HepG2 (cell line): ENCODE results near the gene PLD3. TPM values are rescaled to one million over a fixed set of nuclear protein-coding genes. Genes with fewer than 3 reads are reported as not detected.

ENCODE experiments used
- CEBPZ ChIP-seq: IDR thresholded peaks from 2 replicates; pipeline ENCODE4 v1.6.1; 2012; ENCODE audit warnings: low read length, improper control_type of control experiment
- FOSL2 ChIP-seq: sonication (generic); formaldehyde crosslinking; IDR thresholded peaks from 2 replicates; pipeline ENCODE4 v1.4.0; 2020; ENCODE audit warnings: missing genetic modification reagents
- NFKBIZ ChIP-seq: IDR thresholded peaks from 2 replicates; pipeline ENCODE4 v1.6.1; 2018; ENCODE audit warnings: missing genetic modification reagents, missing compliant biosample characterization
- NR3C1 ChIP-seq: sonication (generic); formaldehyde crosslinking; IDR thresholded peaks from 2 replicates; pipeline ENCODE4 v1.4.0; 2020; ENCODE audit warnings: missing genetic modification reagents
- RAD21 ChIP-seq: fragments of 450-650 bp; formaldehyde crosslinking; IDR thresholded peaks from 2 replicates; pipeline ENCODE4 v1.5.0; 2020; ENCODE audit warnings: mild to moderate bottlenecking
- RELA ChIP-seq: sonication (generic); formaldehyde crosslinking; IDR thresholded peaks from 2 replicates; pipeline ENCODE4 v1.4.0; 2020; ENCODE audit warnings: missing genetic modification reagents
- ZBTB21 ChIP-seq: sonication (generic); formaldehyde crosslinking; IDR thresholded peaks from 2 replicates; pipeline ENCODE4 v1.4.0; 2020; ENCODE audit warnings: missing genetic modification reagents
- ZBTB3 ChIP-seq: sonication (generic); formaldehyde crosslinking; IDR thresholded peaks from 2 replicates; pipeline ENCODE4 v1.4.0; 2020; ENCODE audit warnings: low read depth, mild to moderate bottlenecking, moderate library complexity, missing genetic modification reagents, borderline replicate concordance
- ZBTB46 ChIP-seq: sonication (generic); formaldehyde crosslinking; IDR thresholded peaks from 2 replicates; pipeline ENCODE4 v1.4.0; 2020; ENCODE audit warnings: mild to moderate bottlenecking, missing genetic modification reagents, borderline replicate concordance
- ZIK1 ChIP-seq: sonication (generic); formaldehyde crosslinking; IDR thresholded peaks from 2 replicates; pipeline ENCODE4 v1.5.0; 2020; ENCODE audit warnings: mild to moderate bottlenecking, low read depth, missing genetic modification reagents, borderline replicate concordance
- ZNF343 ChIP-seq: sonication (generic); formaldehyde crosslinking; IDR thresholded peaks from 2 replicates; pipeline ENCODE4 v1.4.0; 2020; ENCODE audit warnings: mild to moderate bottlenecking, missing genetic modification reagents
- ZNF383 ChIP-seq: sonication (generic); formaldehyde crosslinking; IDR thresholded peaks from 2 replicates; pipeline ENCODE4 v1.4.0; 2020; ENCODE audit warnings: missing genetic modification reagents, mild to moderate bottlenecking, borderline replicate concordance
- ZNF451 ChIP-seq: sonication (generic); formaldehyde crosslinking; IDR thresholded peaks from 2 replicates; pipeline ENCODE4 v1.5.0; 2020; ENCODE audit warnings: mild to moderate bottlenecking, missing genetic modification reagents
- ZNF572 ChIP-seq: sonication (generic); formaldehyde crosslinking; IDR thresholded peaks from 2 replicates; pipeline ENCODE4 v1.5.1; 2020; ENCODE audit warnings: mild to moderate bottlenecking, missing genetic modification reagents
- ZNF691 ChIP-seq: sonication (generic); formaldehyde crosslinking; IDR thresholded peaks from 2 replicates; pipeline ENCODE4 v1.4.0; 2020; ENCODE audit warnings: missing genetic modification reagents, low read depth, mild to moderate bottlenecking, borderline replicate concordance
- ZNF772 ChIP-seq: sonication (generic); formaldehyde crosslinking; IDR thresholded peaks from 2 replicates; pipeline ENCODE4 v1.5.0; 2020; ENCODE audit warnings: mild to moderate bottlenecking, missing genetic modification reagents
- polyA plus RNA-seq, 8 experiments: library from polyadenylated mRNA; depleted of rRNA in 3 of 8; stranded (reverse) in 7 of 8; unstranded in 1 of 8; fragments of >200 nt; fragmentation: Illumina TruSeq in 4 of 8; extraction: Trizol in 4 of 8; gene quantifications; 2 replicates each; pipeline versions ENCODE4 v1.2.1 to v1.2.3, GENCODE V29; 2011 to 2016; ENCODE audit warnings: low read depth in 4 of 8, missing spikeins in 1 of 8, mixed read lengths in 1 of 8; ENCODE audit not compliant: insufficient read depth in 1 of 8
- total RNA-seq, 5 experiments: library from RNA; depleted of rRNA; stranded (reverse); fragments of >200 nt; fragmentation: Illumina TruSeq; extraction: Trizol; gene quantifications; 2 replicates each; pipeline ENCODE4 v1.2.3, GENCODE V29; 2016; ENCODE audit warnings: low read depth in 1 of 5
- TF ChIP-seq, protein P1 (sequence below): sonication (generic); formaldehyde crosslinking; IDR thresholded peaks from 2 replicates; pipeline ENCODE4 v1.5.0; 2020; ENCODE audit warnings: missing genetic modification reagents
- TF ChIP-seq, protein P2 (sequence below): sonication (generic); formaldehyde crosslinking; IDR thresholded peaks from 2 replicates; pipeline ENCODE4 v1.4.0; 2020; ENCODE audit warnings: missing genetic modification reagents
- TF ChIP-seq, protein P3 (sequence below): sonication (generic); formaldehyde crosslinking; IDR thresholded peaks from 2 replicates; pipeline ENCODE4 v1.5.0; 2020; ENCODE audit warnings: missing genetic modification reagents

Gene PLD3
- total and polyA plus RNA-seq, 2 of the 13 experiments (the other 11 are each of a cell fraction or from before 2014, with no cell fraction given) = 45.7 to 164 TPM

GRCh38 chr19:40420766-40421765 lies 72.6 kb downstream of the PLD3 start (continued):
- TF ChIP-seq ZBTB21 (CRISPR knock-in tag) (no peak), ZNF383 (no peak), NFKBIZ (CRISPR knock-in tag) (0 out of 2 replicates have a peak, but pooled peaks have one; percentile 15), RAD21 (CRISPR knock-in tag) (peak; percentile 92), ZNF572 (CRISPR knock-in tag) (no peak), ZBTB46 (CRISPR knock-in tag) (no peak), ZIK1 (CRISPR knock-in tag) (peak; percentile 51; the same call in 1 of the 2 replicates), ZNF343 (CRISPR knock-in tag) (no peak), ZNF451 (CRISPR knock-in tag) (0 out of 2 replicates have a peak, but pooled peaks have one; percentile 92), NR3C1 (CRISPR knock-in tag) (no peak), RELA (CRISPR knock-in tag) (no peak), ZNF691 (CRISPR knock-in tag) (no peak), FOSL2 (CRISPR knock-in tag) (peak; percentile 80), ZNF772 (CRISPR knock-in tag) (peak; percentile 91), ZBTB3 (CRISPR knock-in tag) (no peak), CEBPZ (no peak)
- TF ChIP-seq, protein P1, sequence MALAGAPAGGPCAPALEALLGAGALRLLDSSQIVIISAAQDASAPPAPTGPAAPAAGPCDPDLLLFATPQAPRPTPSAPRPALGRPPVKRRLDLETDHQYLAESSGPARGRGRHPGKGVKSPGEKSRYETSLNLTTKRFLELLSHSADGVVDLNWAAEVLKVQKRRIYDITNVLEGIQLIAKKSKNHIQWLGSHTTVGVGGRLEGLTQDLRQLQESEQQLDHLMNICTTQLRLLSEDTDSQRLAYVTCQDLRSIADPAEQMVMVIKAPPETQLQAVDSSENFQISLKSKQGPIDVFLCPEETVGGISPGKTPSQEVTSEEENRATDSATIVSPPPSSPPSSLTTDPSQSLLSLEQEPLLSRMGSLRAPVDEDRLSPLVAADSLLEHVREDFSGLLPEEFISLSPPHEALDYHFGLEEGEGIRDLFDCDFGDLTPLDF = no peak
- TF ChIP-seq, protein P2, sequence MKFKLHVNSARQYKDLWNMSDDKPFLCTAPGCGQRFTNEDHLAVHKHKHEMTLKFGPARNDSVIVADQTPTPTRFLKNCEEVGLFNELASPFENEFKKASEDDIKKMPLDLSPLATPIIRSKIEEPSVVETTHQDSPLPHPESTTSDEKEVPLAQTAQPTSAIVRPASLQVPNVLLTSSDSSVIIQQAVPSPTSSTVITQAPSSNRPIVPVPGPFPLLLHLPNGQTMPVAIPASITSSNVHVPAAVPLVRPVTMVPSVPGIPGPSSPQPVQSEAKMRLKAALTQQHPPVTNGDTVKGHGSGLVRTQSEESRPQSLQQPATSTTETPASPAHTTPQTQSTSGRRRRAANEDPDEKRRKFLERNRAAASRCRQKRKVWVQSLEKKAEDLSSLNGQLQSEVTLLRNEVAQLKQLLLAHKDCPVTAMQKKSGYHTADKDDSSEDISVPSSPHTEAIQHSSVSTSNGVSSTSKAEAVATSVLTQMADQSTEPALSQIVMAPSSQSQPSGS (CRISPR knock-in tag) = no peak
- TF ChIP-seq, protein P3, sequence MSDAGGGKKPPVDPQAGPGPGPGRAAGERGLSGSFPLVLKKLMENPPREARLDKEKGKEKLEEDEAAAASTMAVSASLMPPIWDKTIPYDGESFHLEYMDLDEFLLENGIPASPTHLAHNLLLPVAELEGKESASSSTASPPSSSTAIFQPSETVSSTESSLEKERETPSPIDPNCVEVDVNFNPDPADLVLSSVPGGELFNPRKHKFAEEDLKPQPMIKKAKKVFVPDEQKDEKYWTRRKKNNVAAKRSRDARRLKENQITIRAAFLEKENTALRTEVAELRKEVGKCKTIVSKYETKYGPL (CRISPR knock-in tag) = no peak
